Thyroid gland (tissue), 4 donors: ENCODE results near the gene ZNF846. TPM values are rescaled to one million over a fixed set of nuclear protein-coding genes. Genes with fewer than 3 reads are reported as not detected.

ENCODE experiments used
- DNase-seq, 2 donors: peaks; one replicate each; pipeline ENCODE4 v3.0.0-alpha.2; 2019
- H3K27ac ChIP-seq, 3 donors: fragments of 200-600 bp; sonication (generic); 1 replicate in 2 of 3; 2 replicates in 1 of 3; pipeline ENCODE4 v1.5.1; 2016 to 2019; ENCODE audit warnings: mild to moderate bottlenecking in 1 of 3, moderate library complexity in 1 of 3
- H3K27me3 ChIP-seq: fragments of 200-600 bp; sonication (generic); one replicate; pipeline ENCODE4 v1.5.1; 2019
- H3K36me3 ChIP-seq, 2 donors: fragments of 200-600 bp; sonication (generic); one replicate each; pipeline ENCODE4 v1.5.1; 2016 to 2019
- H3K4me1 ChIP-seq, 2 donors: fragments of 200-600 bp; sonication (generic); one replicate each; pipeline ENCODE4 v1.5.1; 2017 to 2019
- H3K4me3 ChIP-seq, 3 donors: fragments of 200-600 bp; sonication (generic); replicated peaks in 1 of 3; 1 replicate in 2 of 3; 2 replicates in 1 of 3; pipeline ENCODE4 v1.5.1; 2016; ENCODE audit warnings: mild to moderate bottlenecking in 1 of 3
- H3K9me3 ChIP-seq: fragments of 200-600 bp; sonication (generic); one replicate; pipeline ENCODE4 v1.5.1; 2017
- CTCF ChIP-seq, 6 experiments: fragments of 200-600 bp in 3 of 6; fragments of 450-650 bp in 3 of 6; sonication (generic) in 3 of 6; IDR thresholded peaks; one replicate each; pipeline ENCODE4 v1.5.1; 2016 to 2019; ENCODE audit warnings: antibody characterized with exemption in 6 of 6, mild to moderate bottlenecking in 2 of 6, inconsistent platforms in 1 of 6, moderate library complexity in 1 of 6
- POLR2A ChIP-seq, 2 donors: fragments of 450-650 bp; IDR thresholded peaks; one replicate each; pipeline ENCODE4 v1.6.1; 2017; ENCODE audit warnings: antibody characterized with exemption in 2 of 2, mild to moderate bottlenecking in 2 of 2, moderate library complexity in 1 of 2
- WGBS, 2 donors: methylation state at CpG; one replicate each; pipeline ENCODE4 v1.1.5; 2017; 5-methylcytosine and 5-hydroxymethylcytosine counted together
- intact Hi-C: fragments of 100-400 bp; cut with DNase I; formaldehyde crosslinking; loops from one replicate; pipeline ENCODE4 v1.15.1; 2023
- total RNA-seq, 4 donors: library from RNA; depleted of rRNA; stranded (reverse); fragments of >200 nt; gene quantifications; one replicate each; pipeline ENCODE4 v1.2.3, GENCODE V29; 2016

ZNF846 gene
- total RNA-seq, 4 donors from 2014 or later: 12.1 to 24.4 (median 19.3) TPM

- WGBS, 2 donors: 38 to 50% methylated on average over 1 of the region's 1 CpG
- Histone ChIP-seq H3K27ac (no peak overlapping the region), H3K27me3 (no peaks in the 10 kb centered on the region), H3K4me1 (no peaks in the 10 kb centered on the region), H3K4me3 (no peak overlapping the region), H3K36me3 (no peaks in the 10 kb centered on the region), H3K9me3 (no peaks in the 10 kb centered on the region)
- intact Hi-C loops: no loop called here
- no peak for DNase-seq
- TF ChIP-seq POLR2A (IDR thresholded peaks at IDR 0.05) (no peak), CTCF (IDR thresholded peaks at IDR 0.05) (no peak)
These were observed 59.2 kb downstream of the ZNF846 start for GRCh38 chr19:9709305-9709704.

GRCh38 chr19:9705836-9706235 lies 62.7 kb downstream of the ZNF846 start:
- intact Hi-C loops: no loop called here
- DNase-seq: no peak
- H3K9me3 ChIP-seq: no peaks in the 10 kb centered on the region
- H3K4me1 ChIP-seq: no peaks in the 10 kb centered on the region
- H3K27me3 ChIP-seq: no peaks in the 10 kb centered on the region
- no peak overlapping the region for H3K27ac ChIP-seq
- no peak overlapping the region for H3K4me3 ChIP-seq
- no peak for TF ChIP-seq POLR2A (IDR thresholded peaks at IDR 0.05)
- 68 to 92% methylated on average over 6 of the region's 6 CpGs for WGBS, 2 donors
- no peaks in the 10 kb centered on the region for H3K36me3 ChIP-seq

GRCh38 chr19:9702186-9702585 lies 66.4 kb downstream of the ZNF846 start:
- intact Hi-C loops: no loop called here
- WGBS, 2 donors: 59 to 86% methylated on average over 6 of the region's 6 CpGs
- Histone ChIP-seq H3K27me3 (no peaks in the 10 kb centered on the region), H3K4me1 (no peaks in the 10 kb centered on the region), H3K9me3 (no peaks in the 10 kb centered on the region), H3K4me3 (no peak overlapping the region), H3K27ac (no peak overlapping the region), H3K36me3 (no peaks in the 10 kb centered on the region)
- TF ChIP-seq POLR2A (IDR thresholded peaks at IDR 0.05) (no peak), CTCF (IDR thresholded peaks at IDR 0.05) (no peak)
- no peak for DNase-seq

Other genes starting within 250 kb of the ZNF846 start
- 10 to 100 TPM; 14.0 to 25.6 (median 15.1) TPM for gene ZNF426, start 230.1 kb downstream of the ZNF846 start, total RNA-seq
- gene ZNF121, start 184.2 kb downstream of the ZNF846 start, total RNA-seq: 10 to 100 TPM; 30.0 to 50.1 (median 37.9) TPM
- gene ZNF561, start 147.5 kb downstream of the ZNF846 start, total RNA-seq: 10 to 100 TPM; 35.3 to 40.7 (median 39.3) TPM
- 10 to 100 TPM; 27.6 to 38.7 (median 29.8) TPM for gene ZNF562, start 93.6 kb downstream of the ZNF846 start, total RNA-seq
- 10 to 100 TPM; 16.7 to 37.1 (median 20.7) TPM for gene FBXL12, start 50.3 kb upstream of the ZNF846 start, total RNA-seq
- gene UBL5, start 59.2 kb upstream of the ZNF846 start, total RNA-seq: 100 to 1,000 TPM; 141 to 743 (median 475) TPM
- 10 to 100 TPM; 50.0 to 98.0 (median 72.3) TPM for gene PIN1, start 66.6 kb upstream of the ZNF846 start, total RNA-seq
- gene OLFM2, start 167.8 kb upstream of the ZNF846 start, total RNA-seq: 10 to 100 TPM; 19.5 to 42.7 (median 37.8) TPM
- 10 to 100 TPM in 1 of 4 donors, 1 to 10 TPM in 3; 2.0 to 10.1 (median 5.3) TPM for gene COL5A3, start 241.8 kb upstream of the ZNF846 start, total RNA-seq
- gene RDH8, start 244.7 kb upstream of the ZNF846 start, total RNA-seq: not detected